Left lung (tissue), 10 donors: Measurements from ENCODE around the gene ECHDC1. TPM values are rescaled to one million over a fixed set of nuclear protein-coding genes. Genes with fewer than 3 reads are reported as not detected.

Source experiments
- ATAC-seq: fragments of 200-7000 bp; cut with Tn5 transposase; one replicate; pipeline ENCODE4 v1.9.1; 2020; ENCODE audit warnings: moderate library complexity
- DNase-seq, 4 donors: peaks; one replicate each; pipeline ENCODE4 v3.0.0-alpha.2; 2013 to 2020
- H3K27ac ChIP-seq, 2 donors: fragments of 200-600 bp; sonication (generic) in 1 of 2; one replicate each; pipeline versions ENCODE4 v1.5.0 to v1.8.0; 2020 to 2021
- H3K27me3 ChIP-seq, 2 donors: fragments of 200-600 bp; sonication (generic) in 1 of 2; one replicate each; pipeline versions ENCODE4 v1.5.0 to v1.8.0; 2020 to 2021
- H3K36me3 ChIP-seq, 2 donors: fragments of 200-600 bp; sonication (generic) in 1 of 2; one replicate each; pipeline versions ENCODE4 v1.5.0 to v1.8.0; 2020 to 2021
- H3K4me1 ChIP-seq, 2 donors: fragments of 200-600 bp; one replicate each; pipeline ENCODE4 v1.8.0; 2021
- H3K4me3 ChIP-seq, 2 donors: fragments of 200-600 bp; sonication (generic) in 1 of 2; one replicate each; pipeline versions ENCODE4 v1.5.0 to v1.8.0; 2020 to 2021; ENCODE audit warnings: mild to moderate bottlenecking in 1 of 2
- H3K9me3 ChIP-seq, 2 donors: fragments of 200-600 bp; sonication (generic) in 1 of 2; one replicate each; pipeline versions ENCODE4 v1.5.0 to v1.8.0; 2020 to 2021
- CTCF ChIP-seq, 2 donors: fragments of 200-600 bp; sonication (generic) in 1 of 2; IDR thresholded peaks; one replicate each; pipeline versions ENCODE4 v1.5.0 to v1.8.0; 2021; ENCODE audit warnings: antibody characterized with exemption in 2 of 2
- intact Hi-C, 2 donors: fragments of 100-400 bp; cut with DNase I; formaldehyde crosslinking; loops; one replicate each; pipeline versions ENCODE4 v1.11.2 to v1.14.2; 2022
- polyA plus RNA-seq, 6 donors: library from polyadenylated mRNA; unstranded; fragments of 120-200 nt; gene quantifications; one replicate each; pipeline ENCODE4 v1.2.1, GENCODE V29; 2013; ENCODE audit not compliant: insufficient read length in 6 of 6
- total RNA-seq, 2 donors: library from RNA; stranded (reverse); fragmentation: NEBNext Ultra II Directional; extraction: Animal tissue kit (Norgen Biotek cat#: 25700); gene quantifications; one replicate each; pipeline ENCODE4 v1.2.1, GENCODE V29; 2021
- donor health status: DM: no; HTN: yes; CAD: no.
- donor health status: DM: no; HTN: no; CAD: no.

ECHDC1 gene
- total and polyA plus RNA-seq, 8 donors = 65.9 to 88.2 (median 81.0) TPM

- peak in 2 of 4 donors; percentile 43 to 68 for DNase-seq
- no peak overlapping the region for H3K27ac ChIP-seq
- ATAC-seq = peak; percentile 77
- H3K9me3 ChIP-seq = peaks cover 0 to 2% of the 10 kb centered on the region in 2 donors
- H3K4me3 ChIP-seq = no peak overlapping the region
- TF ChIP-seq CTCF (IDR thresholded peaks at IDR 0.05) = peak; percentile 54 to 69
- H3K36me3 ChIP-seq = peaks cover 0 to 4% of the 10 kb centered on the region in 2 donors
- peaks cover 21 to 37% of the 10 kb centered on the region in 2 donors for H3K4me1 ChIP-seq
- intact Hi-C loops = loop anchor here in 1 of 2 donors (10.0 kb wide), 1 partner anchor 242 kb away; no protein-coding TSS in a partner anchor
- H3K27me3 ChIP-seq = no peaks in the 10 kb centered on the region
Observed at GRCh38 chr6:127302728-127303660, 40.4 kb downstream of the ECHDC1 start.

- intact Hi-C loops = loop anchor here in 1 of 2 donors (10.0 kb wide), 1 partner anchor 244 kb away; no protein-coding TSS in a partner anchor
- no peak for DNase-seq
- peak; percentile 50 for ATAC-seq
- Histone ChIP-seq H3K4me1 (peaks cover 21 to 37% of the 10 kb centered on the region in 2 donors), H3K9me3 (no peaks in the 10 kb centered on the region), H3K36me3 (peaks cover 0 to 14% of the 10 kb centered on the region in 2 donors), H3K4me3 (no peak overlapping the region), H3K27ac (peak overlapping the region in 1 of 2 donors; percentile 37), H3K27me3 (no peaks in the 10 kb centered on the region)
- no peak for TF ChIP-seq CTCF (IDR thresholded peaks at IDR 0.05)
Observed at GRCh38 chr6:127301199-127301700, 42.2 kb downstream of the ECHDC1 start.

DNA sequence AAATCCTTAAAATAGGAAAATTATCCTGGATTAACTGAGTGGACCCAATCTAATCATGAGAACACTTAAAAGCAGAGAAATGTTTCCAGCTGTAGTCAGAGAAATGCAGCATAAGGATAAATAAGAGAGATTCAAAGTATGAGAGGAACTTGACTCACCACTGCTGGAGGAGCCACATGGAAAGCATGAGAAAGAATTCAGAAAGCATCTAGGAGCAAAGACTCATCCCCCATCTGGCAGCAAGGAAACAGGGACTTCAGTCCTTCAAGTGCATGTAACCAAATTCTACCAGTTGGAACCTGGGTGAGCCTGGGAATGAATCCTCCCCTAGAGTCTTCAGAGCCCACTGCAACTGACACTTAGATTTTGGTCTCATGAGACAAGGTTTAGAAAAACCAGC, 43.0 kb downstream of the ECHDC1 start:
- peak; percentile 55 for ATAC-seq
- intact Hi-C loops = loop anchor here in 1 of 2 donors (10.0 kb wide), 1 partner anchor 244 kb away; no protein-coding TSS in a partner anchor

DNA sequence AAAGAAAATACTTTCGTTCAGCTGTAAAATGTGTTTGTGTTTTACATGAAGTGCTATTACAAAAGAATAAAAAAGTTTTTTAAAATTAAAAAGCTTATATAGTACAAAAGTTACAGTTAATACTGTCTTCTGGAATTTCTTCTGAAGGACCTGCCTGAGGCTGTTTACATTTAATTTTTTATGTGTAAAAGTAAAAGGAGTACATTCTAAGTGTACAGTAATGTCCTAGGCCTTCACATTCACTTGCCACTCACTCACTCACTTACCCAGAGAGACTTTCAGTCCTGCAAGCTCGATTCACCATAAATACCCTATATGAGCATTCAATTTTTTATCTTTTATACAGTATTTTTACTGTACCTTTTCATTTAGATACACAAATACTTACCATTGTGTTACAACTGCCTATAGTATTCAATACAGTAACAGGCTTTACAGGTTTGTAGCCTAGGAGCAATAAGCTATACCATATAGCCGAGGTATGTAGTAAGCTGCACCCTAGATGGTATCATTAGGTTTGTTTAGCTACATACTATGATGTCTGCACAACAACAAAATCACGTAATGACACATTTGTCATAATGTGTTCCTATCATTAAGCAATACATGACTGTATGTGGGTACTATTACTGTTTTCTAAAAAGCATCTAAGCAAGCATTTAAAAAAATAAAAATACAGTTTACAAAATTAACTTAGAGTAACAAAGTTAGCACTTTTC, 43.7 kb downstream of the ECHDC1 start:
- Histone ChIP-seq H3K4me1 (peaks cover 21 to 37% of the 10 kb centered on the region in 2 donors), H3K36me3 (peaks cover 0 to 26% of the 10 kb centered on the region in 2 donors), H3K4me3 (no peak overlapping the region), H3K27me3 (no peaks in the 10 kb centered on the region), H3K9me3 (no peaks in the 10 kb centered on the region), H3K27ac (peak overlapping the region in 1 of 2 donors; percentile 30)
- intact Hi-C loops = loop anchor here in 1 of 2 donors (10.0 kb wide), 1 partner anchor 245 kb away; no protein-coding TSS in a partner anchor
- DNase-seq = no peak
- no peak for ATAC-seq
- no peak for TF ChIP-seq CTCF (IDR thresholded peaks at IDR 0.05)

More for the DNA sequence above, 43.0 kb downstream of the ECHDC1 start:
- TF ChIP-seq CTCF (IDR thresholded peaks at IDR 0.05) = no peak
- no peak overlapping the region for H3K4me3 ChIP-seq
- peaks cover 0 to 20% of the 10 kb centered on the region in 2 donors for H3K36me3 ChIP-seq
- peaks cover 21 to 37% of the 10 kb centered on the region in 2 donors for H3K4me1 ChIP-seq
- H3K27ac ChIP-seq = peak overlapping the region in 1 of 2 donors; percentile 37
- DNase-seq = no peak
- no peaks in the 10 kb centered on the region for H3K27me3 ChIP-seq
- no peaks in the 10 kb centered on the region for H3K9me3 ChIP-seq
